HG03520 (cell line): ENCODE results near the gene ANKFN1.

Source experiments
- ATAC-seq: cut with Tn5 transposase; IDR thresholded peaks from one replicate; pipeline ENCODE4 v1.9.1; 2021; ENCODE audit warnings: mild to moderate bottlenecking, moderate library complexity; ENCODE audit not compliant: unreplicated experiment

The ANKFN1 gene

GRCh38 chr17:56486732-56487131 lies 333.5 kb downstream of the ANKFN1 start:
- no peak for ATAC-seq

GRCh38 chr17:56488800-56489199 lies 335.5 kb downstream of the ANKFN1 start:
- no peak for ATAC-seq

GRCh38 chr17:56489980-56490379 lies 336.7 kb downstream of the ANKFN1 start:
- ATAC-seq: no peak

GRCh38 chr17:56495556-56495955 lies 342.3 kb downstream of the ANKFN1 start:
- no peak for ATAC-seq

GRCh38 chr17:56497132-56497531 lies 343.9 kb downstream of the ANKFN1 start:
- no peak for ATAC-seq

GRCh38 chr17:56499799-56500388 lies 346.6 kb downstream of the ANKFN1 start:
- ATAC-seq: no peak

- ATAC-seq: no peak
Measured at GRCh38 chr17:56502120-56502654, 348.9 kb downstream of the ANKFN1 start.

GRCh38 chr17:56505154-56505756 lies 352.0 kb downstream of the ANKFN1 start:
- ATAC-seq: no peak

GRCh38 chr17:56506349-56506748 lies 353.1 kb downstream of the ANKFN1 start:
- no peak for ATAC-seq

- ATAC-seq: no peak
Measured at GRCh38 chr17:56510554-56511342, 357.5 kb downstream of the ANKFN1 start.

- no peak for ATAC-seq
Measured at GRCh38 chr17:56514264-56514663, 361.0 kb downstream of the ANKFN1 start.

GRCh38 chr17:56514899-56515298 lies 361.6 kb downstream of the ANKFN1 start:
- ATAC-seq: no peak

- ATAC-seq: no peak
Measured at GRCh38 chr17:56521414-56522141, 368.3 kb downstream of the ANKFN1 start.

GRCh38 chr17:56523042-56523441 lies 369.8 kb downstream of the ANKFN1 start:
- no peak for ATAC-seq

- ATAC-seq: no peak
Measured at GRCh38 chr17:56528696-56529095, 375.4 kb downstream of the ANKFN1 start.

GRCh38 chr17:56532926-56533325 lies 379.7 kb downstream of the ANKFN1 start:
- no peak for ATAC-seq

- ATAC-seq: no peak
Measured at GRCh38 chr17:56536766-56537165, 383.5 kb downstream of the ANKFN1 start.

- ATAC-seq: no peak
Measured at GRCh38 chr17:56540836-56541235, 387.6 kb downstream of the ANKFN1 start.

- no peak for ATAC-seq
Measured at GRCh38 chr17:56543280-56543679, 390.0 kb downstream of the ANKFN1 start.

- no peak for ATAC-seq
Measured at GRCh38 chr17:56545106-56545505, 391.8 kb downstream of the ANKFN1 start.

- no peak for ATAC-seq
Measured at GRCh38 chr17:56545930-56546329, 392.7 kb downstream of the ANKFN1 start.
